Adrenal gland (tissue), 12 donors: Measurements from ENCODE around the gene ADARB2. TPM values are rescaled to one million over a fixed set of nuclear protein-coding genes. Genes with fewer than 3 reads are reported as not detected.

ENCODE experiments used
- DNase-seq, 7 donors: peaks; one replicate each; pipeline ENCODE4 v3.0.0-alpha.2; 2019 to 2020
- H3K27ac ChIP-seq, 5 donors: fragments of 200-600 bp; sonication (generic) in 4 of 5; 1 replicate in 3 of 5; 2 replicates in 2 of 5; pipeline versions ENCODE4 v1.5.1 to v1.8.0; 2016 to 2020; ENCODE audit warnings: mild to moderate bottlenecking in 1 of 5
- H3K27me3 ChIP-seq: fragments of 200-600 bp; 2 replicates; pipeline ENCODE4 v1.8.0; 2021
- H3K36me3 ChIP-seq, 2 donors: fragments of 200-600 bp; replicated peaks in 1 of 2; 1 replicate in 1 of 2; 2 replicates in 1 of 2; pipeline versions ENCODE4 v1.5.1 to v1.8.0; 2018 to 2022
- H3K4me1 ChIP-seq, 2 donors: fragments of 200-600 bp; replicated peaks in 1 of 2; 1 replicate in 1 of 2; 2 replicates in 1 of 2; pipeline versions ENCODE4 v1.5.1 to v1.8.0; 2018 to 2021
- H3K4me3 ChIP-seq, 4 donors: fragments of 200-600 bp; sonication (generic) in 3 of 4; one replicate each; pipeline ENCODE4 v1.5.1; 2016 to 2018
- H3K9me3 ChIP-seq, 3 donors: fragments of 200-600 bp; sonication (generic) in 1 of 3; replicated peaks in 1 of 3; 1 replicate in 2 of 3; 2 replicates in 1 of 3; pipeline versions ENCODE4 v1.5.1 to v1.8.0; 2016 to 2021
- POLR2A ChIP-seq, 2 donors: fragments of 450-650 bp; IDR thresholded peaks; one replicate each; pipeline ENCODE4 v1.6.1; 2017; ENCODE audit warnings: antibody characterized with exemption in 2 of 2, mild to moderate bottlenecking in 2 of 2, moderate library complexity in 1 of 2
- WGBS, 4 donors: extraction: QIAGEN DNeasy Blood & Tissue Kit in 2 of 4; methylation state at CpG; one replicate each; pipeline versions ENCODE4 v1.1.5 to v1.1.7; 2013 to 2017; 5-methylcytosine and 5-hydroxymethylcytosine counted together
- intact Hi-C, 2 donors: fragments of 100-400 bp; cut with DNase I; formaldehyde crosslinking; loops; one replicate each; pipeline versions ENCODE4 v1.14.1 to v1.15.0; 2022 to 2023
- polyA plus RNA-seq, 3 donors: library from polyadenylated mRNA; stranded (reverse); fragments of 200-250 nt in 2 of 3; fragments of 350-450 nt in 1 of 3; fragmentation: Illumina TruSeq in 1 of 3; extraction: RNeasy Lipid Tissue Mini Kit (QIAGEN cat#74804) in 1 of 3; gene quantifications; one replicate each; pipeline ENCODE4 v1.2.3, GENCODE V29; 2013 to 2014
- total RNA-seq, 9 donors: library from RNA; depleted of rRNA in 4 of 9; stranded (reverse); fragments of >200 nt in 4 of 9; fragments of 120-200 nt in 1 of 9; fragmentation: NEBNext Ultra II Directional in 1 of 9; extraction: Animal tissue kit (Norgen Biotek cat#: 25700) in 1 of 9; gene quantifications; one replicate each; pipeline versions ENCODE4 v1.1.0 to v1.2.4, GENCODE V29; 2013 to 2023
- TF ChIP-seq, protein P1 (sequence below), 6 experiments: fragments of 450-650 bp in 4 of 6; fragments of 200-600 bp in 2 of 6; sonication (generic) in 1 of 6; IDR thresholded peaks; 1 replicate in 5 of 6; 2 replicates in 1 of 6; pipeline versions ENCODE4 v1.5.1 to v1.8.0; 2016 to 2021; ENCODE audit warnings: antibody characterized with exemption in 6 of 6, mild to moderate bottlenecking in 2 of 6, moderate library complexity in 1 of 6
- donor health status: healthy with polysubstance abuse.
- donor health status: Bipolar disorder and iron deficiency.
- donor health status: DM: yes; HTN: yes; CAD: no.
- donor health status: DM: no; HTN: no; CAD: no.
- donor health status: DM: no; HTN: no; CAD: no.
- donor health status: DM: yes; HTN: yes; CAD: no.

The ADARB2 gene
- total and polyA plus RNA-seq, 12 donors: 0.14 to 3.1 (median 0.91) TPM

DNA sequence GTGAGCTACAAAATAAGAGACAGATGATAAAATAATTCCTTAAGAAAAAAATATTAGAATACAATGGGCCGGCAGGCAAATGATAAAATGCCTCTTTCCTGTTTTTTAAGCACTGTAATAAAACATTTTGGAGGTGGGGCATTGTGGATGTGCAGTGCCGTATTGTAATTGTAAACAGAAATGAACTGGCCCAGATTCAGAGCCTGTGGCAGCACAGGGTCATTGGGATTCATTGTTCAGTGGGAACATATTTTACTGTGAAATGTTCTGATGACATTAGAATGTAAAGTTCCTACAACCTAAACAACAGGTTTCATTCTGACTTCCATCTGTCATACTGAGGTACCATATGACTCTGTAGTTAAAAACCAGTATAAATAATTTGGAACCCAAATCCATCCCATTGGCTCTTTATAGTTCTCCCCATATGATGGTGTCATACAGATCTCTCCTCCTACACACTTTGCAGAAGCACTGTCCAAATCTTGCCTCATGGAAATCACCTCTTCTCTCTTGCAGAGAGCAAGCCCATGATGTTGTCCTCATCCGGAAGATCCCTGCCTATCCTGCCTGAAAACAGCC is 416.5 kb downstream of the ADARB2 start:
- no peak for DNase-seq
- TF ChIP-seq, protein P1, sequence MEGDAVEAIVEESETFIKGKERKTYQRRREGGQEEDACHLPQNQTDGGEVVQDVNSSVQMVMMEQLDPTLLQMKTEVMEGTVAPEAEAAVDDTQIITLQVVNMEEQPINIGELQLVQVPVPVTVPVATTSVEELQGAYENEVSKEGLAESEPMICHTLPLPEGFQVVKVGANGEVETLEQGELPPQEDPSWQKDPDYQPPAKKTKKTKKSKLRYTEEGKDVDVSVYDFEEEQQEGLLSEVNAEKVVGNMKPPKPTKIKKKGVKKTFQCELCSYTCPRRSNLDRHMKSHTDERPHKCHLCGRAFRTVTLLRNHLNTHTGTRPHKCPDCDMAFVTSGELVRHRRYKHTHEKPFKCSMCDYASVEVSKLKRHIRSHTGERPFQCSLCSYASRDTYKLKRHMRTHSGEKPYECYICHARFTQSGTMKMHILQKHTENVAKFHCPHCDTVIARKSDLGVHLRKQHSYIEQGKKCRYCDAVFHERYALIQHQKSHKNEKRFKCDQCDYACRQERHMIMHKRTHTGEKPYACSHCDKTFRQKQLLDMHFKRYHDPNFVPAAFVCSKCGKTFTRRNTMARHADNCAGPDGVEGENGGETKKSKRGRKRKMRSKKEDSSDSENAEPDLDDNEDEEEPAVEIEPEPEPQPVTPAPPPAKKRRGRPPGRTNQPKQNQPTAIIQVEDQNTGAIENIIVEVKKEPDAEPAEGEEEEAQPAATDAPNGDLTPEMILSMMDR (IDR thresholded peaks at IDR 0.05): no peak
- no peak for TF ChIP-seq POLR2A (IDR thresholded peaks at IDR 0.05)
- Histone ChIP-seq H3K27me3 (peaks cover 4% of the 10 kb centered on the region), H3K36me3 (no peaks in the 10 kb centered on the region), H3K4me1 (no peaks in the 10 kb centered on the region), H3K4me3 (no peak overlapping the region), H3K27ac (no peak overlapping the region), H3K9me3 (no peaks in the 10 kb centered on the region)
- 51 to 58% (median 56%) methylated on average over 3 of the region's 3 CpGs for WGBS, 4 donors
- intact Hi-C loops: no loop called here

DNA sequence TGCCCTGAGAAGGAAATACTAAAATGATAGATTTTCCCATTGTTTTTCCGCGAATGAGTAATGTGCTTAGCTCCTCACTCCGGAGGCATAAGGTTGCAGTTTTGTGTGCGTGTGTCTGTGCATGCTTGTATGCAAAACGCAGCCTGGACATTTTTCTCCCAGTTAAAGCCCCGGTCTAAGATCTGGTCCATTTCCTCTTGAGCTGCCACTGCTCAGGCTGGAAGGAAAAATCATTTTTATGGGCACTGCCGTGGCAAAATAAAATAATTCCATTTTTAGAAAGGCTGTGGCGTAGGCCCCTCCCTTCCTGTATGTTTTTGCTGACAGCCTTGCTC is 420.5 kb downstream of the ADARB2 start:
- H3K4me3 ChIP-seq: no peak overlapping the region
- 46 to 64% (median 57%) methylated on average over 8 of the region's 8 CpGs for WGBS, 4 donors
- H3K27ac ChIP-seq: peak overlapping the region in 1 of 5 donors; percentile 22
- no peaks in the 10 kb centered on the region for H3K27me3 ChIP-seq
- TF ChIP-seq, protein P1 (IDR thresholded peaks at IDR 0.05): no peak
- TF ChIP-seq POLR2A (IDR thresholded peaks at IDR 0.05): no peak
- H3K9me3 ChIP-seq: no peaks in the 10 kb centered on the region
- intact Hi-C loops: no loop called here
- DNase-seq: no peak
- no peaks in the 10 kb centered on the region for H3K36me3 ChIP-seq
- no peaks in the 10 kb centered on the region for H3K4me1 ChIP-seq

DNA sequence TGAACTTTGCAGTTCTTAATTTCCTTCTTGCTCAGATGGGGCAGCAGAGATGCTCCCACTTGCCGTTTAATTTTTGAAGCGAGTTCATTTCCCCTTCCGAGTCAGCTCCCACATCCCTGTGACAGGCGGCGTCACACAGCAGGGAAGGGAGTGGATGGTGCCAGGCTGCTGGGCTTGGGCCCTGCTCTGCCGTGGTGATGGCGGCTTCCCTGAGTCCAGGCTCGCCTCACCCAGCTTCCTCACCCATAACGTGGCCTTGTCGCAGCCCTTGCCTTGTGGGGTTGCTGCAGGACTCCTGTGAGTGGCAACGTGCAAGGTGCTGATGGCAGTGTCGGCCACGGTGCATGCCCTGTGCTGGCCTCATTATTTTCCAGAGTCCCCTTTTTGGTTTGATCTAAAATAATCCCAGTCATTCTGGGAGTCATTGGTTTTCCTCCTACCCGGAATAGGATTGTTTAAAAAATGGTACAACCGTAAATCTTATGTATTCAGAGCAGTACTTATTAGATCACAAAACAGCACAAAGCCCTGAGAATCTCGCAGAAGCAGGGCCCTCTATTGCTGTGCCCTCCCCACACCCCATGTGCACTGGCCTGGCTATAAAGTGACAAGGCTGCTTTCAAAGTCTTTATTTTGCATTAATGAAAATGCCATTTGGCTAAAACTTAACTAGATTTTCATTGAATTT is 421.1 kb downstream of the ADARB2 start:
- Histone ChIP-seq H3K36me3 (no peaks in the 10 kb centered on the region), H3K27me3 (no peaks in the 10 kb centered on the region), H3K9me3 (no peaks in the 10 kb centered on the region), H3K4me3 (no peak overlapping the region), H3K27ac (peak overlapping the region in 1 of 5 donors; percentile 52), H3K4me1 (no peaks in the 10 kb centered on the region)
- DNase-seq: no peak
- TF ChIP-seq, protein P1 (IDR thresholded peaks at IDR 0.05): no peak
- TF ChIP-seq POLR2A (IDR thresholded peaks at IDR 0.05): no peak
- WGBS, 4 donors: 63 to 76% (median 70%) methylated on average over 9 to 16 of the region's 16 CpGs
- intact Hi-C loops: no loop called here

DNA sequence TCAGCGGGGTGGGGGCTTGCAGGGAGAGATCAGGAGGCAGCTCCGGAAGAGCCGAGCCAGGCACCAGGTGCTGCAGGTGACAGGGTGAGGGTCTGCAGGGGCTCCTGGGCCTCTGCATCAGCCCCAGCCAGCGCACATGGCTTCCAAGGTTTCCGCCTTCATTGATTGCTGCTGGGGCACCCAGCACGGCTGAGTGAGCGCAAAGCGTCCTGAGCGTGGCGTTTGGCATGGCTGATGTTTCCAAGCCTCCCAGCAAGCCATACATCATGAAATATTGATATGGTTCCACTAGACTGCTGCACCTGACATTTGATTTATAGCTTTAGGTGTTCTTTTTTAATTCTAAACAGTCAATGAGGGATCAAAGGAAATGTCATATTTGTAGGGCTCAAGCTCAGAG is 422.1 kb downstream of the ADARB2 start:
- no peak for DNase-seq
- Histone ChIP-seq H3K4me1 (no peaks in the 10 kb centered on the region), H3K36me3 (no peaks in the 10 kb centered on the region), H3K9me3 (no peaks in the 10 kb centered on the region), H3K4me3 (no peak overlapping the region), H3K27me3 (no peaks in the 10 kb centered on the region), H3K27ac (no peak overlapping the region)
- intact Hi-C loops: no loop called here
- TF ChIP-seq, protein P1 (IDR thresholded peaks at IDR 0.05): no peak
- TF ChIP-seq POLR2A (IDR thresholded peaks at IDR 0.05): no peak
- WGBS, 4 donors: 82 to 90% (median 84%) methylated on average over 9 to 10 of the region's 10 CpGs
